ENCODE data around the gene TTLL11. TPM values are rescaled to one million over a fixed set of nuclear protein-coding genes. Genes with fewer than 3 reads are reported as not detected.

The TTLL11 gene
- total RNA-seq, 4 donors from 2014 or later: 7.2 to 12.1 (median 9.9) TPM

DNA sequence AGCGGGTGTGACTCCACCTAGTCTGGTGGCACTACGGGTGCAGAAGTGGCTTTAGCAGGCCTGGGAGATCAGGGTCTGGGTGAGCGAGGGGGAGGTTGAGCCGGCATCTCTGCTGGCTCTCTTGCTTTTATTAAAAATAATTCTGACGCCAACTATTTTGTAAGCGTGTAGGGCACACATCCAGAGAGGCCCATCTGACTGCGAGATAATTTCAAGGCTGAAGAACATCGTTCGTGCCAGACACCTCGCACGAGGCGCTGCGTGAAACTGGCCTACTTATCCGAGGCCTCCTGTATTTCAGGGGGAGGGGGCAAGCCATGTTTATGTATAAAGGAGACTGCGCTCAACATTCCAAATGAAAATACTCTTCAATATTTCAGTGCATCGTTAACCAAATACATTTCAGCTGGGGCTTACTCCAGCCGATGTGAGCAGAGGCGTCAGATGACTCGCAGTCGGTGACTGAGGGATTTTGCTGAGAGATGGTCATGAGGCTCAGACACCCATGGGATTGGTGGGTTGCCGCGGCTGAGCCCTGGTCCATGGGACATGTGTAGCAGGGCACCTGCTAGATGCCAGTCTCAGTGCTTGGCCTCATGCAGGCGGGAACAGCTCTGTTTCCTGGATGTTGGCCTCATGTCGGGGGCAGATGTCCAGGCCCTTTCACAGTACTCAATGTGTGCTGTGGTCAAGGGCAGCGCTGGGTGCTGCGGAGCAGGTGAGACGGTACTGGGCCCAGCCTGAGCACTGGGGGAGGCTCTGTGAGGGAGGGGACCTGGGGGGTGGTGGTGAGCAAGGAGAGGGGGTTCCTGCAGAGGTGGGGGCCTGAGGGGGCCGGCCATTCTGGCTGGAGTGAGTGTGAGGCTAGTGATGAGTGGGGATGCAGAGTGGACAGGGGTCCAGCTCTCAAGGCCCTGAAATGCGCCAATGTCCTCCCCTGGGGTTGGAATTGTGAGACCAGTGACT is 240.2 kb downstream of the TTLL11 start:
- no peak for TF ChIP-seq POLR2AphosphoS5 (IDR thresholded peaks at IDR 0.05)
- TF ChIP-seq EP300 (IDR thresholded peaks at IDR 0.05): no peak
- TF ChIP-seq, protein P1, sequence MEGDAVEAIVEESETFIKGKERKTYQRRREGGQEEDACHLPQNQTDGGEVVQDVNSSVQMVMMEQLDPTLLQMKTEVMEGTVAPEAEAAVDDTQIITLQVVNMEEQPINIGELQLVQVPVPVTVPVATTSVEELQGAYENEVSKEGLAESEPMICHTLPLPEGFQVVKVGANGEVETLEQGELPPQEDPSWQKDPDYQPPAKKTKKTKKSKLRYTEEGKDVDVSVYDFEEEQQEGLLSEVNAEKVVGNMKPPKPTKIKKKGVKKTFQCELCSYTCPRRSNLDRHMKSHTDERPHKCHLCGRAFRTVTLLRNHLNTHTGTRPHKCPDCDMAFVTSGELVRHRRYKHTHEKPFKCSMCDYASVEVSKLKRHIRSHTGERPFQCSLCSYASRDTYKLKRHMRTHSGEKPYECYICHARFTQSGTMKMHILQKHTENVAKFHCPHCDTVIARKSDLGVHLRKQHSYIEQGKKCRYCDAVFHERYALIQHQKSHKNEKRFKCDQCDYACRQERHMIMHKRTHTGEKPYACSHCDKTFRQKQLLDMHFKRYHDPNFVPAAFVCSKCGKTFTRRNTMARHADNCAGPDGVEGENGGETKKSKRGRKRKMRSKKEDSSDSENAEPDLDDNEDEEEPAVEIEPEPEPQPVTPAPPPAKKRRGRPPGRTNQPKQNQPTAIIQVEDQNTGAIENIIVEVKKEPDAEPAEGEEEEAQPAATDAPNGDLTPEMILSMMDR (IDR thresholded peaks at IDR 0.05): no peak
- no peak for TF ChIP-seq POLR2A (IDR thresholded peaks at IDR 0.05)
- no peaks in the 10 kb centered on the region for H3K9me3 ChIP-seq
- peak in 1 of 2 donors; percentile 75 for DNase-seq (ENCODE audit: low spot score in 2 of 2)
- peak overlapping the region; percentile 12 for H3K27ac ChIP-seq
- WGBS: 71% methylated on average over 27 of the region's 29 CpGs
- no peaks in the 10 kb centered on the region for H3K36me3 ChIP-seq
- H3K4me3 ChIP-seq: no peak overlapping the region
- no peaks in the 10 kb centered on the region for H3K27me3 ChIP-seq
- H3K4me1 ChIP-seq: peaks cover 7% of the 10 kb centered on the region

- 82% methylated on average over 6 of the region's 7 CpGs for WGBS
- Histone ChIP-seq H3K4me1 (peaks cover 7% of the 10 kb centered on the region), H3K27me3 (no peaks in the 10 kb centered on the region), H3K27ac (peak overlapping the region; percentile 12), H3K4me3 (no peak overlapping the region), H3K9me3 (no peaks in the 10 kb centered on the region), H3K36me3 (no peaks in the 10 kb centered on the region)
- DNase-seq (ENCODE audit: low spot score in 2 of 2): no peak
- TF ChIP-seq POLR2A (IDR thresholded peaks at IDR 0.05): no peak
- no peak for TF ChIP-seq EP300 (IDR thresholded peaks at IDR 0.05)
- TF ChIP-seq POLR2AphosphoS5 (IDR thresholded peaks at IDR 0.05): no peak
- TF ChIP-seq, protein P1 (IDR thresholded peaks at IDR 0.05): no peak
Measured at GRCh38 chr9:121852241-121852640, 240.9 kb downstream of the TTLL11 start.

- no peaks in the 10 kb centered on the region for H3K27me3 ChIP-seq
- peaks cover 7% of the 10 kb centered on the region for H3K4me1 ChIP-seq
- no peaks in the 10 kb centered on the region for H3K36me3 ChIP-seq
- WGBS: 75% methylated on average over 9 of the region's 9 CpGs
- peak in 1 of 3 donors; percentile 15 for TF ChIP-seq POLR2AphosphoS5 (IDR thresholded peaks at IDR 0.05)
- TF ChIP-seq POLR2A (IDR thresholded peaks at IDR 0.05): no peak
- no peak for DNase-seq (ENCODE audit: low spot score in 2 of 2)
- no peaks in the 10 kb centered on the region for H3K9me3 ChIP-seq
- H3K27ac ChIP-seq: peak overlapping the region; percentile 12
- H3K4me3 ChIP-seq: no peak overlapping the region
Measured at GRCh38 chr9:121851641-121852091, 241.4 kb downstream of the TTLL11 start.

DNA sequence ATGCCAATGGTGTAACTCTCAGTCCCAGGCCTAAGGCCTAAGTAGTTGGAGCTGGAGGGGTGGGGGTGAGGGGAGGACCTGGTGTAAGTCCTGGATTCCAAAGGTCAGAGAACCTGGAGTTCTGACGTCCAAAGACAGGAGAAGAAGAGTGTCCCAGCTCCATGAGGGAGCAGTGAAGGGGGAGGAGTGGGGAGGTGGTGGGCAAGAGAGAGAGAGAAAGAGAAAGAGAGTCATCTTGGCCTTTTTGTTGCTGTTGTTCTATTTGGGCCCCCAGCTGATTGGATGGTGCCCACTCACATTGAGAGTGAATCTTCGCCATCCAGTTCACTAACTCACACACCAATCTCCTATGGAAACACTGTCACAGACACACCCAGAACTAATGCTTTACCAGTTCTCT is 242.7 kb downstream of the TTLL11 start:
- TF ChIP-seq, protein P1 (IDR thresholded peaks at IDR 0.05): no peak
- TF ChIP-seq EP300 (IDR thresholded peaks at IDR 0.05) (no peak), POLR2A (IDR thresholded peaks at IDR 0.05) (no peak), POLR2AphosphoS5 (IDR thresholded peaks at IDR 0.05) (no peak)
- Histone ChIP-seq H3K27ac (no peak overlapping the region), H3K4me3 (no peak overlapping the region), H3K4me1 (peaks cover 7% of the 10 kb centered on the region), H3K9me3 (no peaks in the 10 kb centered on the region), H3K27me3 (no peaks in the 10 kb centered on the region), H3K36me3 (no peaks in the 10 kb centered on the region)
- DNase-seq (ENCODE audit: low spot score in 2 of 2): no peak
- WGBS: 89% methylated on average over 2 of the region's 2 CpGs

GRCh38 chr9:121849554-121849953 is 243.6 kb downstream of the TTLL11 start:
- H3K27me3 ChIP-seq: no peaks in the 10 kb centered on the region
- H3K36me3 ChIP-seq: no peaks in the 10 kb centered on the region
- no peaks in the 10 kb centered on the region for H3K9me3 ChIP-seq
- H3K4me3 ChIP-seq: no peak overlapping the region
- TF ChIP-seq POLR2AphosphoS5 (IDR thresholded peaks at IDR 0.05) (no peak), EP300 (IDR thresholded peaks at IDR 0.05) (no peak), POLR2A (IDR thresholded peaks at IDR 0.05) (no peak)
- TF ChIP-seq, protein P1 (IDR thresholded peaks at IDR 0.05): no peak
- peaks cover 7% of the 10 kb centered on the region for H3K4me1 ChIP-seq
- WGBS: 69% methylated on average over 4 of the region's 4 CpGs
- H3K27ac ChIP-seq: no peak overlapping the region
- DNase-seq (ENCODE audit: low spot score in 2 of 2): no peak

All from suprapubic skin (tissue), 4 donors.